Activated naive CD8-positive, alpha-beta T cell treated with anti-CD3 and anti-CD28 coated beads, Interleukin-2, amount 50 U/mL, for 24 hours (primary cell): Measurements from ENCODE around the gene RRAD.

Source experiments
- ATAC-seq: fragments of 150-1000 bp; cut with Tn5 transposase; one replicate; pipeline ENCODE4 v1.10.0; 2021
- DNase-seq: peaks from one replicate; pipeline ENCODE4 v3.0.0; 2021
- H3K27ac Mint-ChIP-seq: one replicate; pipeline ENCODE4 v1.8.0; 2021; ENCODE audit warnings: mild to moderate bottlenecking, mixed read lengths
- H3K27me3 Mint-ChIP-seq: one replicate; pipeline ENCODE4 v1.8.0; 2021; ENCODE audit warnings: mixed read lengths
- H3K36me3 Mint-ChIP-seq: one replicate; pipeline ENCODE4 v1.8.0; 2021; ENCODE audit warnings: low read depth, mixed read lengths
- H3K4me1 Mint-ChIP-seq: one replicate; pipeline ENCODE4 v1.8.0; 2021; ENCODE audit warnings: mixed read lengths
- H3K4me3 Mint-ChIP-seq: one replicate; pipeline ENCODE4 v1.8.0; 2021; ENCODE audit warnings: mild to moderate bottlenecking, moderate library complexity, mixed read lengths
- H3K9me3 Mint-ChIP-seq: one replicate; pipeline ENCODE4 v1.8.0; 2021; ENCODE audit warnings: mixed read lengths

RRAD gene

GRCh38 chr16:66881560-66881959 is 43.8 kb downstream of the RRAD start:
- peak overlapping the region; percentile 97 for H3K4me3 Mint-ChIP-seq
- H3K27ac Mint-ChIP-seq = peak overlapping the region; percentile 60
- peaks cover 55% of the 10 kb centered on the region for H3K4me1 Mint-ChIP-seq

GRCh38 chr16:66881014-66881417 is 44.3 kb downstream of the RRAD start:
- DNase-seq = peak; percentile 35
- ATAC-seq = no peak
- H3K36me3 Mint-ChIP-seq = peaks cover 33% of the 10 kb centered on the region
- H3K27ac Mint-ChIP-seq = peak overlapping the region; percentile 60
- peak overlapping the region; percentile 97 for H3K4me3 Mint-ChIP-seq
- H3K4me1 Mint-ChIP-seq = peaks cover 57% of the 10 kb centered on the region
- no peaks in the 10 kb centered on the region for H3K27me3 Mint-ChIP-seq
- peaks cover 7% of the 10 kb centered on the region for H3K9me3 Mint-ChIP-seq

More at GRCh38 chr16:66881560-66881959, 43.8 kb downstream of the RRAD start:
- peaks cover 2% of the 10 kb centered on the region for H3K9me3 Mint-ChIP-seq
- no peaks in the 10 kb centered on the region for H3K27me3 Mint-ChIP-seq
- ATAC-seq (no peak), DNase-seq (no peak)
- H3K36me3 Mint-ChIP-seq = peaks cover 33% of the 10 kb centered on the region

GRCh38 chr16:66880288-66881013 is 44.9 kb downstream of the RRAD start, which contains the start of gene PDP2:
PDP2 (plus strand) TSS chr16:66880515; CDS start chr16:66884285, 3,770 bp downstream.
- peaks cover 28% of the 10 kb centered on the region for H3K36me3 Mint-ChIP-seq
- no peaks in the 10 kb centered on the region for H3K27me3 Mint-ChIP-seq
- peaks cover 57% of the 10 kb centered on the region for H3K4me1 Mint-ChIP-seq

GRCh38 chr16:66878067-66878466 is 47.3 kb downstream of the RRAD start:
- peak; percentile 73 for DNase-seq
- peak overlapping the region; percentile 63 for H3K4me3 Mint-ChIP-seq

More at GRCh38 chr16:66880288-66881013, 44.9 kb downstream of the RRAD start, which contains the start of gene PDP2:
- Mint-ChIP-seq H3K9me3 (peaks cover 10% of the 10 kb centered on the region), H3K4me3 (peak within 1 kb of the TSS; percentile 97), H3K27ac (peak within 1 kb of the TSS; percentile 97)
- peak; percentile 91 for DNase-seq
- ATAC-seq = peak; percentile 88

GRCh38 chr16:66874079-66874775 is 51.1 kb downstream of the RRAD start:
- ATAC-seq (peak; percentile 14), DNase-seq (peak; percentile 27)
- peaks cover 62% of the 10 kb centered on the region for H3K4me1 Mint-ChIP-seq
- peaks cover 10% of the 10 kb centered on the region for H3K36me3 Mint-ChIP-seq
- H3K27ac Mint-ChIP-seq = peak overlapping the region; percentile 88
- H3K27me3 Mint-ChIP-seq = peaks cover 2% of the 10 kb centered on the region
- peaks cover 10% of the 10 kb centered on the region for H3K9me3 Mint-ChIP-seq
- peak overlapping the region; percentile 30 for H3K4me3 Mint-ChIP-seq

More at GRCh38 chr16:66878067-66878466, 47.3 kb downstream of the RRAD start:
- Mint-ChIP-seq H3K4me1 (peaks cover 70% of the 10 kb centered on the region), H3K27me3 (peaks cover 2% of the 10 kb centered on the region), H3K27ac (peak overlapping the region; percentile 86), H3K9me3 (peaks cover 10% of the 10 kb centered on the region), H3K36me3 (peaks cover 17% of the 10 kb centered on the region)
- peak; percentile 66 for ATAC-seq

- Mint-ChIP-seq H3K4me1 (peaks cover 60% of the 10 kb centered on the region), H3K27ac (peak overlapping the region; percentile 88), H3K36me3 (peaks cover 10% of the 10 kb centered on the region), H3K27me3 (peaks cover 2% of the 10 kb centered on the region), H3K4me3 (peak overlapping the region; percentile 81), H3K9me3 (peaks cover 10% of the 10 kb centered on the region)
- no peak for ATAC-seq
- no peak for DNase-seq
Observed at GRCh38 chr16:66873685-66874055, 51.7 kb downstream of the RRAD start.

GRCh38 chr16:66872943-66873684 is 52.2 kb downstream of the RRAD start:
- peak; percentile 97 for DNase-seq

GRCh38 chr16:66872559-66872942 is 52.8 kb downstream of the RRAD start:
- DNase-seq = no peak
- Mint-ChIP-seq H3K4me1 (peaks cover 50% of the 10 kb centered on the region), H3K4me3 (peak overlapping the region; percentile 81), H3K9me3 (peaks cover 10% of the 10 kb centered on the region), H3K27ac (peak overlapping the region; percentile 85), H3K27me3 (peaks cover 4% of the 10 kb centered on the region), H3K36me3 (peaks cover 5% of the 10 kb centered on the region)
- ATAC-seq = no peak

More at GRCh38 chr16:66872943-66873684, 52.2 kb downstream of the RRAD start:
- ATAC-seq = peak; percentile 87
- peaks cover 8% of the 10 kb centered on the region for H3K36me3 Mint-ChIP-seq
- peaks cover 2% of the 10 kb centered on the region for H3K27me3 Mint-ChIP-seq
- H3K4me1 Mint-ChIP-seq = peaks cover 54% of the 10 kb centered on the region
- H3K4me3 Mint-ChIP-seq = peak overlapping the region; percentile 81
- H3K27ac Mint-ChIP-seq = peak overlapping the region; percentile 85
- H3K9me3 Mint-ChIP-seq = peaks cover 10% of the 10 kb centered on the region

- no peak for DNase-seq
- H3K27ac Mint-ChIP-seq = no peak overlapping the region
- H3K4me1 Mint-ChIP-seq = peaks cover 47% of the 10 kb centered on the region
- H3K36me3 Mint-ChIP-seq = peaks cover 5% of the 10 kb centered on the region
- no peak for ATAC-seq
- peaks cover 10% of the 10 kb centered on the region for H3K9me3 Mint-ChIP-seq
- H3K4me3 Mint-ChIP-seq = peak overlapping the region; percentile 17
- peaks cover 4% of the 10 kb centered on the region for H3K27me3 Mint-ChIP-seq
Observed at GRCh38 chr16:66871840-66872239, 53.5 kb downstream of the RRAD start.
